ENCODE results near the gene ZGRF1.

The ZGRF1 gene

GRCh38 chr4:112633477-112634235 lies 3.1 kb downstream of the ZGRF1 start:
- Histone ChIP-seq H3K4me3 (ENCODE audit: low read depth, low read length) (no peak overlapping the region), H3K4me1 (ENCODE audit: control insufficient read depth, insufficient read depth, low read length) (no peaks in the 10 kb centered on the region), H3K27ac (ENCODE audit: extremely low read depth, low read depth, low read length) (no peak overlapping the region), H3K36me3 (ENCODE audit: control insufficient read depth in 2 of 2, insufficient read depth in 1 of 2, low read length in 2 of 2) (peaks cover 4 to 29% of the 10 kb centered on the region in 2 experiments; a peak in 2 of 3 replicates), H3K9me3 (ENCODE audit: control insufficient read depth, insufficient read depth, low read depth, low read length) (no peaks in the 10 kb centered on the region)
- TF ChIP-seq ZNF654 (tag by site-specific recombination; IDR thresholded peaks at IDR 0.05; ENCODE audit: low read depth) = peak; percentile 57
- no peak for TF ChIP-seq ZNF211 (tag by site-specific recombination; IDR thresholded peaks at IDR 0.05; ENCODE audit: low read depth)
- POLR2A ChIA-PET = no interaction called here
- CTCF ChIA-PET = interaction anchor here (0.7 to 4.7 kb wide), 9 partner anchors 16 to 394 kb away, joined by 3 to 32 read pairs (median 3); no protein-coding TSS in a partner anchor

GRCh38 chr4:112626228-112626627 lies 10.5 kb downstream of the ZGRF1 start:
- no peaks in the 10 kb centered on the region for H3K4me1 ChIP-seq (ENCODE audit: control insufficient read depth, insufficient read depth, low read length)
- H3K9me3 ChIP-seq (ENCODE audit: control insufficient read depth, insufficient read depth, low read depth, low read length) = no peaks in the 10 kb centered on the region
- peaks cover 4 to 46% of the 10 kb centered on the region in 2 experiments; a peak in 2 of 3 replicates for H3K36me3 ChIP-seq (ENCODE audit: control insufficient read depth in 2 of 2, insufficient read depth in 1 of 2, low read length in 2 of 2)
- no peak overlapping the region for H3K27ac ChIP-seq (ENCODE audit: extremely low read depth, low read depth, low read length)
- POLR2A ChIA-PET = no interaction called here
- TF ChIP-seq PRDM10 (tag by site-specific recombination; IDR thresholded peaks at IDR 0.05) (no peak), ZNF660 (tag by site-specific recombination; IDR thresholded peaks at IDR 0.05) (no peak), ZNF623 (tag by site-specific recombination; IDR thresholded peaks at IDR 0.05) (no peak), ZFP41 (tag by site-specific recombination; IDR thresholded peaks at IDR 0.05; ENCODE audit: borderline replicate concordance) (no peak), SALL2 (tag by site-specific recombination; IDR thresholded peaks at IDR 0.05; ENCODE audit: borderline replicate concordance) (no peak), PBX3 (CRISPR knock-in tag; IDR thresholded peaks at IDR 0.05) (no peak), GLI4 (tag by site-specific recombination; IDR thresholded peaks at IDR 0.05) (no peak), ZNF366 (tag by site-specific recombination; conservative IDR thresholded peaks at IDR 0.05) (no peak), ZNF513 (tag by site-specific recombination; IDR thresholded peaks at IDR 0.05) (no peak), ZNF354C (tag by site-specific recombination; IDR thresholded peaks at IDR 0.05; ENCODE audit: borderline replicate concordance, low read depth) (no peak), ZNF777 (tag by site-specific recombination; IDR thresholded peaks at IDR 0.05; ENCODE audit: borderline replicate concordance) (no peak), BCL11B (tag by site-specific recombination; IDR thresholded peaks at IDR 0.05; ENCODE audit: low read depth) (no peak), ZNF596 (tag by site-specific recombination; IDR thresholded peaks at IDR 0.05) (no peak)
- H3K4me3 ChIP-seq (ENCODE audit: low read depth, low read length) = no peak overlapping the region
- CTCF ChIA-PET = interaction anchor here (0.8 kb wide), 1 partner anchor 528 kb away, joined by 3 read pairs; no protein-coding TSS in a partner anchor

All from HEK293 (cell line).